ENCODE measurements around the gene PRR5.
"Not testable (repeated sequence)": the region's sequence is repeated elsewhere in the genome, so short reads cannot be mapped to it uniquely, and the experiment has no call there.

Gene PRR5

GRCh38 chr22:44739666-44740065 is 37.7 kb downstream of the PRR5 start:
- not testable (repeated sequence) for H3K9me3 ChIP-seq (ENCODE audit: control insufficient read depth in 1 of 2, low read length in 2 of 2); H3K36me3 ChIP-seq (ENCODE audit: control insufficient read depth in 1 of 2, insufficient read depth in 2 of 2, low read length in 2 of 2); H3K9ac ChIP-seq (ENCODE audit: low read depth in 1 of 2, low read length in 2 of 2); H3K4me3 ChIP-seq (ENCODE audit: low read depth in 1 of 2, low read length in 2 of 2); H3K27ac ChIP-seq (ENCODE audit: low read depth, low read length)
- Histone ChIP-seq H3K27me3 (ENCODE audit: control insufficient read depth in 1 of 2, insufficient read depth in 2 of 2, low read length in 2 of 2) (peaks cover 0 to 20% of the 10 kb centered on the region in 2 donors), H3K4me1 (ENCODE audit: control insufficient read depth in 1 of 2, insufficient read depth in 2 of 2, low read length in 2 of 2) (peaks cover 13 to 19% of the 10 kb centered on the region in 2 donors)

- peaks cover 0 to 20% of the 10 kb centered on the region in 2 donors for H3K27me3 ChIP-seq (ENCODE audit: control insufficient read depth in 1 of 2, insufficient read depth in 2 of 2, low read length in 2 of 2)
Observed at GRCh38 chr22:44740307-44740706, 38.3 kb downstream of the PRR5 start.

GRCh38 chr22:44741929-44742328 is 39.9 kb downstream of the PRR5 start:
- Histone ChIP-seq H3K27ac (ENCODE audit: low read depth, low read length) (no peak overlapping the region), H3K4me3 (ENCODE audit: low read depth in 1 of 2, low read length in 2 of 2) (no peak overlapping the region), H3K9me3 (ENCODE audit: control insufficient read depth in 1 of 2, low read length in 2 of 2) (no peaks in the 10 kb centered on the region), H3K9ac (ENCODE audit: low read depth in 1 of 2, low read length in 2 of 2) (no peak overlapping the region), H3K27me3 (ENCODE audit: control insufficient read depth in 1 of 2, insufficient read depth in 2 of 2, low read length in 2 of 2) (peaks cover 0 to 11% of the 10 kb centered on the region in 2 donors), H3K4me1 (ENCODE audit: control insufficient read depth in 1 of 2, insufficient read depth in 2 of 2, low read length in 2 of 2) (peaks cover 7 to 22% of the 10 kb centered on the region in 2 donors), H3K36me3 (ENCODE audit: control insufficient read depth in 1 of 2, insufficient read depth in 2 of 2, low read length in 2 of 2) (no peaks in the 10 kb centered on the region)

More at GRCh38 chr22:44740307-44740706, 38.3 kb downstream of the PRR5 start:
- Histone ChIP-seq H3K36me3 (ENCODE audit: control insufficient read depth in 1 of 2, insufficient read depth in 2 of 2, low read length in 2 of 2) (no peaks in the 10 kb centered on the region), H3K27ac (ENCODE audit: low read depth, low read length) (no peak overlapping the region), H3K9me3 (ENCODE audit: control insufficient read depth in 1 of 2, low read length in 2 of 2) (no peaks in the 10 kb centered on the region), H3K4me3 (ENCODE audit: low read depth in 1 of 2, low read length in 2 of 2) (no peak overlapping the region), H3K9ac (ENCODE audit: low read depth in 1 of 2, low read length in 2 of 2) (no peak overlapping the region), H3K4me1 (ENCODE audit: control insufficient read depth in 1 of 2, insufficient read depth in 2 of 2, low read length in 2 of 2) (peaks cover 13 to 19% of the 10 kb centered on the region in 2 donors)

- no peaks in the 10 kb centered on the region for H3K36me3 ChIP-seq (ENCODE audit: control insufficient read depth in 1 of 2, insufficient read depth in 2 of 2, low read length in 2 of 2)
- H3K9ac ChIP-seq (ENCODE audit: low read depth in 1 of 2, low read length in 2 of 2): no peak overlapping the region
- no peak overlapping the region for H3K27ac ChIP-seq (ENCODE audit: low read depth, low read length)
- no peak overlapping the region for H3K4me3 ChIP-seq (ENCODE audit: low read depth in 1 of 2, low read length in 2 of 2)
- H3K9me3 ChIP-seq (ENCODE audit: control insufficient read depth in 1 of 2, low read length in 2 of 2): no peaks in the 10 kb centered on the region
- H3K27me3 ChIP-seq (ENCODE audit: control insufficient read depth in 1 of 2, insufficient read depth in 2 of 2, low read length in 2 of 2): no peaks in the 10 kb centered on the region
- peaks cover 3 to 24% of the 10 kb centered on the region in 2 donors for H3K4me1 ChIP-seq (ENCODE audit: control insufficient read depth in 1 of 2, insufficient read depth in 2 of 2, low read length in 2 of 2)
Observed at GRCh38 chr22:44743247-44743646, 41.2 kb downstream of the PRR5 start.

GRCh38 chr22:44743804-44744211 is 41.8 kb downstream of the PRR5 start:
- no peak overlapping the region for H3K4me3 ChIP-seq (ENCODE audit: low read depth in 1 of 2, low read length in 2 of 2)
- no peak overlapping the region for H3K27ac ChIP-seq (ENCODE audit: low read depth, low read length)
- H3K4me1 ChIP-seq (ENCODE audit: control insufficient read depth in 1 of 2, insufficient read depth in 2 of 2, low read length in 2 of 2): peaks cover 3 to 21% of the 10 kb centered on the region in 2 donors
- H3K9ac ChIP-seq (ENCODE audit: low read depth in 1 of 2, low read length in 2 of 2): no peak overlapping the region
- H3K36me3 ChIP-seq (ENCODE audit: control insufficient read depth in 1 of 2, insufficient read depth in 2 of 2, low read length in 2 of 2): no peaks in the 10 kb centered on the region
- H3K27me3 ChIP-seq (ENCODE audit: control insufficient read depth in 1 of 2, insufficient read depth in 2 of 2, low read length in 2 of 2): no peaks in the 10 kb centered on the region
- no peaks in the 10 kb centered on the region for H3K9me3 ChIP-seq (ENCODE audit: control insufficient read depth in 1 of 2, low read length in 2 of 2)

GRCh38 chr22:44745853-44746789 is 44.1 kb downstream of the PRR5 start:
- H3K9ac ChIP-seq (ENCODE audit: low read depth in 1 of 2, low read length in 2 of 2): peak overlapping the region in 1 of 2 donors; percentile 2

GRCh38 chr22:44747784-44748127 is 45.8 kb downstream of the PRR5 start:
- H3K4me3 ChIP-seq (ENCODE audit: low read depth in 1 of 2, low read length in 2 of 2); H3K36me3 ChIP-seq (ENCODE audit: control insufficient read depth in 1 of 2, insufficient read depth in 2 of 2, low read length in 2 of 2); H3K27ac ChIP-seq (ENCODE audit: low read depth, low read length); H3K9ac ChIP-seq (ENCODE audit: low read depth in 1 of 2, low read length in 2 of 2); H3K27me3 ChIP-seq (ENCODE audit: control insufficient read depth in 1 of 2, insufficient read depth in 2 of 2, low read length in 2 of 2); H3K9me3 ChIP-seq (ENCODE audit: control insufficient read depth in 1 of 2, low read length in 2 of 2): not testable (repeated sequence)
- H3K4me1 ChIP-seq (ENCODE audit: control insufficient read depth in 1 of 2, insufficient read depth in 2 of 2, low read length in 2 of 2): peaks cover 3 to 25% of the 10 kb centered on the region in 2 donors

More at GRCh38 chr22:44745853-44746789, 44.1 kb downstream of the PRR5 start:
- Histone ChIP-seq H3K27me3 (ENCODE audit: control insufficient read depth in 1 of 2, insufficient read depth in 2 of 2, low read length in 2 of 2) (no peaks in the 10 kb centered on the region), H3K4me1 (ENCODE audit: control insufficient read depth in 1 of 2, insufficient read depth in 2 of 2, low read length in 2 of 2) (peaks cover 3 to 21% of the 10 kb centered on the region in 2 donors), H3K4me3 (ENCODE audit: low read depth in 1 of 2, low read length in 2 of 2) (no peak overlapping the region), H3K27ac (ENCODE audit: low read depth, low read length) (no peak overlapping the region), H3K36me3 (ENCODE audit: control insufficient read depth in 1 of 2, insufficient read depth in 2 of 2, low read length in 2 of 2) (no peaks in the 10 kb centered on the region), H3K9me3 (ENCODE audit: control insufficient read depth in 1 of 2, low read length in 2 of 2) (no peaks in the 10 kb centered on the region)

GRCh38 chr22:44748524-44748923 is 46.5 kb downstream of the PRR5 start:
- no peaks in the 10 kb centered on the region for H3K9me3 ChIP-seq (ENCODE audit: control insufficient read depth in 1 of 2, low read length in 2 of 2)
- no peak overlapping the region for H3K9ac ChIP-seq (ENCODE audit: low read depth in 1 of 2, low read length in 2 of 2)
- peaks cover 4 to 33% of the 10 kb centered on the region in 2 donors for H3K4me1 ChIP-seq (ENCODE audit: control insufficient read depth in 1 of 2, insufficient read depth in 2 of 2, low read length in 2 of 2)
- no peak overlapping the region for H3K27ac ChIP-seq (ENCODE audit: low read depth, low read length)
- no peak overlapping the region for H3K4me3 ChIP-seq (ENCODE audit: low read depth in 1 of 2, low read length in 2 of 2)
- H3K36me3 ChIP-seq (ENCODE audit: control insufficient read depth in 1 of 2, insufficient read depth in 2 of 2, low read length in 2 of 2): no peaks in the 10 kb centered on the region
- peaks cover 0 to 2% of the 10 kb centered on the region in 2 donors for H3K27me3 ChIP-seq (ENCODE audit: control insufficient read depth in 1 of 2, insufficient read depth in 2 of 2, low read length in 2 of 2)

GRCh38 chr22:44750481-44750880 is 48.5 kb downstream of the PRR5 start:
- H3K4me1 ChIP-seq (ENCODE audit: control insufficient read depth in 1 of 2, insufficient read depth in 2 of 2, low read length in 2 of 2): peaks cover 20 to 53% of the 10 kb centered on the region in 2 donors
- no peaks in the 10 kb centered on the region for H3K9me3 ChIP-seq (ENCODE audit: control insufficient read depth in 1 of 2, low read length in 2 of 2)
- peaks cover 0 to 8% of the 10 kb centered on the region in 2 donors for H3K27me3 ChIP-seq (ENCODE audit: control insufficient read depth in 1 of 2, insufficient read depth in 2 of 2, low read length in 2 of 2)
- H3K36me3 ChIP-seq (ENCODE audit: control insufficient read depth in 1 of 2, insufficient read depth in 2 of 2, low read length in 2 of 2): no peaks in the 10 kb centered on the region
- no peak overlapping the region for H3K4me3 ChIP-seq (ENCODE audit: low read depth in 1 of 2, low read length in 2 of 2)
- H3K9ac ChIP-seq (ENCODE audit: low read depth in 1 of 2, low read length in 2 of 2): no peak overlapping the region
- no peak overlapping the region for H3K27ac ChIP-seq (ENCODE audit: low read depth, low read length)

- no peak within 1 kb of the TSS for H3K27ac ChIP-seq (ENCODE audit: low read depth, low read length)
- H3K9ac ChIP-seq (ENCODE audit: low read depth in 1 of 2, low read length in 2 of 2): peak within 1 kb of the TSS; percentile 34 to 48
- H3K9me3 ChIP-seq (ENCODE audit: control insufficient read depth in 1 of 2, low read length in 2 of 2): no peaks in the 10 kb centered on the region
- H3K4me1 ChIP-seq (ENCODE audit: control insufficient read depth in 1 of 2, insufficient read depth in 2 of 2, low read length in 2 of 2): peaks cover 21 to 41% of the 10 kb centered on the region in 2 donors
- peaks cover 0 to 8% of the 10 kb centered on the region in 2 donors for H3K27me3 ChIP-seq (ENCODE audit: control insufficient read depth in 1 of 2, insufficient read depth in 2 of 2, low read length in 2 of 2)
- no peaks in the 10 kb centered on the region for H3K36me3 ChIP-seq (ENCODE audit: control insufficient read depth in 1 of 2, insufficient read depth in 2 of 2, low read length in 2 of 2)
- peak within 1 kb of the TSS; percentile 62 to 66 for H3K4me3 ChIP-seq (ENCODE audit: low read depth in 1 of 2, low read length in 2 of 2)
Observed at GRCh38 chr22:44752285-44753188, 50.5 kb downstream of the PRR5 start, which contains the start of gene ARHGAP8. Gene ARHGAP8 (plus strand): TSS chr22:44752575. CDS start chr22:44786528, 33,953 bp downstream.

Measured in duodenal mucosa (tissue), 2 donors.